ENCODE results near the gene SREBF1. TPM values are rescaled to one million over a fixed set of nuclear protein-coding genes. Genes with fewer than 3 reads are reported as not detected.

The SREBF1 gene
- total and polyA plus RNA-seq, 2 of the 4 experiments (the other 2 are of a cell fraction), result 3.4 to 20.4 TPM

DNA sequence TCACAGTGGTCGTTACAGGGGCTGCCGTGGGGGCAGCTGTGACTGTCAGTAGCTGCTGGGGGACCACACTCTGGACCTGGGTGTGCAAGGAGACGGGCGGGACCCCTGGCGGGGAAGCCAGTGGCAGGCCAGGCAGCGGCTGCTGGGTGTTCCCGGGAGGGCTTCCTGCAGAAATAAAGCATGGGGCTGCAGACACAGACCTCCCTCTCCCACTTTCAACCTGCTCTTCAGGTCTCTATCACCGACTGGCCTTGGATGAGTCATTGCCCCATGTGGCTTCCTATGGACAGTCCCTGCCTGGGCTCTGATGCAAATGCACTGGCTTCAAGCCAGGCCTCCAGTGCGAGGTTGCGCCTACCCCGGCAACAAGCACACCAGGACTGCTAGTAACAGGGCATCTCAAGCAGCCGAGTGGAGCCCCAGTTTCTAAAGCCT lies 17.2 kb downstream of the SREBF1 start:
- H3K14ac ChIP-seq (replicated peaks; ENCODE audit: low read depth, low read length), result no peak overlapping the region
- H3K4me3 ChIP-seq (ENCODE audit: insufficient read depth, low read depth, low read length), result no peak overlapping the region
- no peak overlapping the region for H2AK9ac ChIP-seq (replicated peaks; ENCODE audit: low read depth, low read length, poor library complexity)
- intact Hi-C loops (cut with micrococcal nuclease) (no loop called here), in situ Hi-C loops (cut with MboI; ENCODE audit: low sequenced_read_pairs) (no loop called here), dilution Hi-C loops (cut with HindIII; ENCODE audit: low sequenced_read_pairs, unreplicated experiment) (no loop called here)
- peaks cover 32 to 69% of the 10 kb centered on the region in 2 experiments for H3K79me1 ChIP-seq (ENCODE audit: low read depth in 1 of 2, low read length in 2 of 2)
- no peak overlapping the region for H2AFZ ChIP-seq (replicated peaks; ENCODE audit: low read length, poor library complexity)
- no peak overlapping the region for H3K27ac ChIP-seq (ENCODE audit: insufficient read depth, low read length)
- no peak overlapping the region for H2BK20ac ChIP-seq (ENCODE audit: low read depth, low read length)
- ChIA-PET CTCF (no interaction called here), POLR2A (ENCODE audit: unreplicated experiment) (no interaction called here)
- no peak overlapping the region for H2AK5ac ChIP-seq (ENCODE audit: low read depth, low read length)
- H3K9me3 ChIP-seq (ENCODE audit: control insufficient read depth, insufficient read depth, low read length), result no peaks in the 10 kb centered on the region
- peaks cover 43% of the 10 kb centered on the region for H3K36me3 ChIP-seq (ENCODE audit: control insufficient read depth, insufficient read depth, low read length)
- H2BK15ac ChIP-seq (ENCODE audit: low read depth, low read length), result no peak overlapping the region
- no peak overlapping the region for H3K9ac ChIP-seq (ENCODE audit: low read depth, low read length)
- no peaks in the 10 kb centered on the region for H3K27me3 ChIP-seq (ENCODE audit: control insufficient read depth, insufficient read depth, low read length)
- peaks cover 75% of the 10 kb centered on the region for H4K20me1 ChIP-seq (ENCODE audit: insufficient read depth, low read length)
- no peak overlapping the region for H3K18ac ChIP-seq (ENCODE audit: low read depth, low read length)
- peaks cover 32% of the 10 kb centered on the region for H3K9me1 ChIP-seq (ENCODE audit: insufficient read depth, low read length)
- no peak overlapping the region for H3K4ac ChIP-seq (ENCODE audit: low read depth, low read length)
- no peak overlapping the region for H3K23ac ChIP-seq (ENCODE audit: low read depth, low read length)
- no peak overlapping the region for H3K4me2 ChIP-seq (ENCODE audit: low read depth, low read length)
- 32% methylated on average over 4 of the region's 12 CpGs; no CpG with 5 or more reads in 1 of the 2 experiments for WGBS, 2 experiments (ENCODE audit: extremely low coverage in 2 of 2, insufficient read length in 1 of 2)
- no peak overlapping the region for H4K5ac ChIP-seq (ENCODE audit: low read depth, low read length)
- DNase-seq (peak; percentile 92), ATAC-seq (ENCODE audit: low read depth) (peak; percentile 16; the same call in 1 of the 2 replicates)
- no peak overlapping the region for H4K91ac ChIP-seq (ENCODE audit: insufficient read depth, low read depth, low read length)
- no peak overlapping the region for H2BK5ac ChIP-seq (ENCODE audit: low read depth, low read length, poor library complexity, severe bottlenecking)
- BruUV-seq (replicated peaks), result TSS peak; percentile 29
- TF ChIP-seq CEBPB (IDR thresholded peaks at IDR 0.05; ENCODE audit: low read depth, low read length) (peak; percentile 87), RAD21 (IDR thresholded peaks at IDR 0.05; ENCODE audit: low read length) (0 out of 2 replicates have a peak, but pooled peaks have one; percentile 2), USF2 (IDR thresholded peaks at IDR 0.05; ENCODE audit: low read depth, low read length) (peak; percentile 78; the same call in 1 of the 2 replicates), FOS (IDR thresholded peaks at IDR 0.05; ENCODE audit: low read depth, low read length) (peak; percentile 75), RFX5 (IDR thresholded peaks at IDR 0.05; ENCODE audit: low read depth, low read length) (no peak)
- no peak overlapping the region for H2BK120ac ChIP-seq (ENCODE audit: low read depth, low read length)
- no peak overlapping the region for H3K56ac ChIP-seq (ENCODE audit: extremely low read depth, insufficient read depth, low read length)
- peaks cover 48% of the 10 kb centered on the region for H3K4me1 ChIP-seq (ENCODE audit: control insufficient read depth, insufficient read depth, low read length)
- H4K8ac ChIP-seq (ENCODE audit: low read depth in 2 of 2, low read length in 2 of 2), result no peak overlapping the region

Data from IMR-90 (cell line).